MG63 (cell line): ENCODE results near the gene VIPAS39. TPM values are rescaled to one million over a fixed set of nuclear protein-coding genes. Genes with fewer than 3 reads are reported as not detected.

ENCODE experiments used
- DNase-seq: peaks from one replicate; pipeline ENCODE4 v3.0.0-alpha.2; 2020
- H3K27me3 ChIP-seq: fragments of 250-450 bp; sonication (Bioruptor Pico); 2 replicates; pipeline ENCODE4 v1.5.1; 2020; ENCODE audit warnings: mild to moderate bottlenecking, moderate library complexity
- H3K36me3 ChIP-seq: fragments of 250-450 bp; sonication (Bioruptor Pico); 2 replicates; pipeline ENCODE4 v1.5.1; 2020; ENCODE audit warnings: mild to moderate bottlenecking, moderate library complexity
- H3K4me3 ChIP-seq: fragments of 250-450 bp; sonication (Bioruptor Pico); 2 replicates; pipeline ENCODE4 v1.5.1; 2020; ENCODE audit warnings: mild to moderate bottlenecking, moderate library complexity
- H3K9me3 ChIP-seq: fragments of 250-450 bp; sonication (Bioruptor Pico); 2 replicates; pipeline ENCODE4 v1.5.1; 2020; ENCODE audit warnings: mild to moderate bottlenecking, moderate library complexity
- total RNA-seq: library from RNA; depleted of rRNA; stranded (reverse); fragments of >200 nt; shearing (Covaris generic); gene quantifications from 2 replicates; pipeline ENCODE4 v1.2.3, GENCODE V29; 2014; ENCODE audit warnings: low replicate concordance

VIPAS39 gene
- total RNA-seq, 1 experiment from 2014 or later: 27.7 TPM

DNA sequence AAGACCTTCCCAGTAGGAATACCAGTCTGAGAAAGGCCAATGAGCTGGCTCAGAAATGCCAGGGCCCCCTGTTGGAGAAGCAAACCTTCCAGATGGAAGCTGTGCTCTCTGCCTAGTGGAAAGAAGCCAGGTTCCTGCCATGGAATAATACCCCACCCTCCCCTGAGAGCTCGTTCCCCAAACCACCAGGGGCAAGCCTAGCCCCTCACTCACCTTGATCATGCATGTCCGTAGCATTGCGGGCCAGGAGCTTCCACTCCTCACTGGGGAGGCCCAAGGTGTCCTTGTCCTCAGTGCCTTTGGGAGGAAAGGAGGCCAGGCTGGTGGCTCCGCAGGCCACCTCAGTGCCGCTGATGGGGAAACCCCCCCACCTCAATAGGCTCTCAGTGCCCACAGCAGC lies 20.6 kb upstream of the VIPAS39 start:
- no peak for DNase-seq
- H3K36me3 ChIP-seq: no peaks in the 10 kb centered on the region
- H3K9me3 ChIP-seq: no peaks in the 10 kb centered on the region
- H3K27me3 ChIP-seq: no peaks in the 10 kb centered on the region
- H3K4me3 ChIP-seq: no peak overlapping the region

DNA sequence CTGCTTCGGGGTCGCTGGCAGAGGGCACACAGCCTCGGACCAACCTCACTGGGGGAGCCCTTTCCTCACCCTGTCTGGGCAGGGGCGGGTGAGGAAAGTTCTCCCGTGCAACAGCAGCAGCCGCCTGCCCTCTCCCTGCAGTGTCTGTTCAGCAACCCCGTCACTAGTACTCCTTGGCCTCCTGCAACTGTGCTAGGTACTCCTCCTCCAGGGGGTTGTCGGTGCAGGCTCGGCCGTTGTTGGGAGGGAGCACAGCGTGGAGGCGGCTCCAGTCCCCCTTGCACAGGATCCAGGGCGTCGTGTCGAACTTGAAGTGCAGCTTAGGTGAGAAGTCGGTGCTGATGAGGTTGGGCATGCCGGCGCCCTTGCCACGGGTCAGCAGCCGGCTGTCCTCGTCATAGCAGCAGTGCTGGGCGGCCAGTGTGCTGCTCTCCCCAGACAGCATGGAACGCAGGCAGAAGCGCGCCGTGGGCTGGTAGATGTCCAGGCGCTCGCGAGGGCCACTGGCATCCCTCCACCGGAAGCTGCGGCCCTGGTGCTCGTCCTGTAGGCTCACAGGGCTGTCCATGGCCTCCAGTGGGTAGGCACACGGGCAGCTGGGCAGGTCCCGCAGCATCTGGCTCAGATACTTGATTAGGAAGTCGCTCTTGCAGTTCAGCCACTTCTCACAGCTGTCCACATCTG lies 18.2 kb upstream of the VIPAS39 start:
- no peaks in the 10 kb centered on the region for H3K36me3 ChIP-seq
- H3K27me3 ChIP-seq: no peaks in the 10 kb centered on the region
- H3K9me3 ChIP-seq: no peaks in the 10 kb centered on the region
- no peak overlapping the region for H3K4me3 ChIP-seq
- no peak for DNase-seq

- H3K9me3 ChIP-seq: no peaks in the 10 kb centered on the region
- no peaks in the 10 kb centered on the region for H3K27me3 ChIP-seq
- no peak overlapping the region for H3K4me3 ChIP-seq
- no peaks in the 10 kb centered on the region; the same call in 1 of the 2 replicates for H3K36me3 ChIP-seq
- no peak for DNase-seq
These were observed 17.2 kb upstream of the VIPAS39 start for GRCh38 chr14:77474479-77475177.

DNA sequence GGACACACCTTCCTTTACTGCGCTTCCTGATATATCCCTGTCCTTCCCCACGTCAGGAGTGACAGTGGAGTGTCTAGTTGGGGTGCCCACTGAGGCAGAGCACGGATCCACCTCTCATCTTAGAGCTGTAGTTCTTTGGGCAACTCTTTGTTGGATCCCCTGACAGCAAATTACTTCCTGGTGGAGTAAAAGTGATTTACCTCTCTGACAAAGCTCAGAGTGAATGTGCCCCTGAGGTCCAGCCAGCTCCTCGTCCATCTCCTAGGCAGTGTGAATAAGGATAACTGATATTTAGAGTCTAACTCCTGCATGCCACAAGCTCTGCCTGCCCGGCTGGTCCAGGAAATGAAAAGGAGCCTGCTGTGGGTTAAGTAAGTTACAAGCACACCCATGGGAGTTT lies 16.5 kb upstream of the VIPAS39 start:
- H3K4me3 ChIP-seq: no peak overlapping the region
- H3K27me3 ChIP-seq: no peaks in the 10 kb centered on the region
- DNase-seq: no peak
- H3K36me3 ChIP-seq: no peaks in the 10 kb centered on the region; the same call in 1 of the 2 replicates
- no peaks in the 10 kb centered on the region for H3K9me3 ChIP-seq

GRCh38 chr14:77470224-77470870 lies 12.9 kb upstream of the VIPAS39 start:
- no peak for DNase-seq
- no peaks in the 10 kb centered on the region for H3K9me3 ChIP-seq
- peaks cover 5% of the 10 kb centered on the region for H3K36me3 ChIP-seq
- H3K27me3 ChIP-seq: no peaks in the 10 kb centered on the region
- no peak overlapping the region for H3K4me3 ChIP-seq

DNA sequence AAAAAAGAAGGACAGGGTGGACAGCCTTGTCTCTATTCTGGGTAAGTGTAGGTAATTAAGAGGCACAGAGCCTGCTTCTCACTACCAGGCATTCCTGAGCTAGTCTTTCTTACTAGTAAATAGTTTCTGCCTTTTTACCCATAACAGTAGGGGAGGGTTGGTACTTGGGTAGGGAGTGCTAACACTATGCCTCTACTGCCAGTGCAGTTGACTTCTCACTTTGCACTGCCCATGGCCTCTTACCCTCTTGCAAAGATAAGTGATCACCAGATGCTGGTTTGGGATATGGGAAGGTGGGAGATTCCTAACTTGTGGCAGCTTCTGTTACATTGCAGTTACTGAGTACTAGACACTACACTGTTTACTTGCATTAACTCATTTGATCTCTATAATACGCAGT lies 12.1 kb upstream of the VIPAS39 start:
- Histone ChIP-seq H3K9me3 (no peaks in the 10 kb centered on the region), H3K4me3 (no peak overlapping the region), H3K27me3 (no peaks in the 10 kb centered on the region), H3K36me3 (peaks cover 10% of the 10 kb centered on the region)
- DNase-seq: no peak

- no peaks in the 10 kb centered on the region for H3K9me3 ChIP-seq
These were observed 11.7 kb upstream of the VIPAS39 start for GRCh38 chr14:77469067-77469505.

GRCh38 chr14:77467801-77468200 lies 10.4 kb upstream of the VIPAS39 start:
- Histone ChIP-seq H3K9me3 (no peaks in the 10 kb centered on the region), H3K36me3 (peaks cover 21% of the 10 kb centered on the region), H3K27me3 (no peaks in the 10 kb centered on the region), H3K4me3 (no peak overlapping the region)
- DNase-seq: no peak

More at GRCh38 chr14:77469067-77469505, 11.7 kb upstream of the VIPAS39 start:
- no peaks in the 10 kb centered on the region for H3K27me3 ChIP-seq
- H3K4me3 ChIP-seq: no peak overlapping the region
- DNase-seq: no peak
- H3K36me3 ChIP-seq: peaks cover 12% of the 10 kb centered on the region

DNA sequence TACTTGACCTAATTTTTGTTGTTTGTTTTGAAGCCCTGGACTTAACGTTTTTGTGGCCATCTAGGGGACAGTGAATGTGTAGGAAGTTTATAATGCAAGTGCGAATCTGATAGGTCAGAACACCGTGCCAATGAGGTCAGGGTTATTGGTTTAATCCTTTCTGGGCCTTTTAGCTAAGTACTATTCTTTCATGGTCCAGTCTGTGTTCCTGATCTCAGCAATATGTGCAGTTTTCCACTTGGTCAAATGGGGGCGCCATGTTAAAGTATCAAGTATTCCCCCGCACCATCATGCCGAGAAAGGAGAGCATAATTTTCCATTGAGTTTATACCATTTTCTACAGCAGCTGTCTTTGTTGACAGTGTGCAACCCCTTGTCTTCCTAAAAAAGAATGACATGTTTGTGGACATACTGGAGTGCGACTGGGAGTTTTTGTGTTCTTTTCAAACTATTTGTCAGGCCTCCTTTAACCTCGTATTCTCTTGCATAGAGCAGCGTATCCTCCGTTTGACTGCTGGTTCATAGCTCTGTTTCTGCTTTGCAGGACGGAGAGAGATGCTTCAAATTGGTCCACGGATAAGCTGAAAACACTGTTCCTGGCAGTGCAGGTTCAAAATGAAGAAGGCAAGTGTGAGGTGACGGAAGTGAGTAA lies 1.8 kb upstream of the VIPAS39 start:
- H3K4me3 ChIP-seq: peak overlapping the region; percentile 94
- peak; percentile 6 for DNase-seq
- H3K9me3 ChIP-seq: no peaks in the 10 kb centered on the region
- H3K27me3 ChIP-seq: no peaks in the 10 kb centered on the region
- peaks cover 40% of the 10 kb centered on the region for H3K36me3 ChIP-seq

DNA sequence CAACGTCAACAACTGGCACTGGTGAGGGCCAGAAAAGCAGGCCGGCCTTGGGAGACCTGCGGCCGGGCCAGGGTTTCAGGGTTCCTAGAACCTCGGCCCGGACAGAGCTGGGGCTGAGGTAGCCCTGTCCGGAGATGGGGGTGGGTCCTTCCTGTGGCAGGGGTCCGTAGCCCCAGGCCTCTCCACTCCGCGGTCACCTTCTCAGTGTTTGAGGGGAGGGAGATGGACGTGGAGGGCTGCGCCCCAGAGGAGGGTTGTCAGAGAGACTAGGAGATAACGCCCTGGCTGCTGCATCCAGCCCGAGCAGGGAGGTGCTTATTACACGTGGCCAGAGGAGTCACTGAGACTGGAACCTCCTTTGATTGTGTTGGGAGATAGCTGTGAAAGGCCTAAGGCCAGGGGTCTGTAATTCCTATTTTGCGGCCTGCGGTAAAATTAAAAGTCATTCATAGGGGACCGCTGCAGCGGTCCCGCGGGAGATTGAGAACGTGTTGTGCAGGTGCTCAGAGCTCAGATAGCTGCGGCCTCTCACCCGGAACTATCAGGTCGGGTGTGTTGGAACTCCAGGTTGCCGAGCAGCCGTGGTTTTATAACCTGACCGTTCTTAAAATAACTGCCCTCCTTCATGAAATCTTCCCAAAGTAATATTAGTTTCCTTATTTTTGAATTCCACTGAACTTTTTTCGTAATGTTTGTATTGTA lies 999 bp upstream of the VIPAS39 start:
- Histone ChIP-seq H3K4me3 (peak overlapping the region; percentile 94), H3K36me3 (peaks cover 36% of the 10 kb centered on the region), H3K9me3 (no peaks in the 10 kb centered on the region), H3K27me3 (no peaks in the 10 kb centered on the region)
- DNase-seq: peak; percentile 11

DNA sequence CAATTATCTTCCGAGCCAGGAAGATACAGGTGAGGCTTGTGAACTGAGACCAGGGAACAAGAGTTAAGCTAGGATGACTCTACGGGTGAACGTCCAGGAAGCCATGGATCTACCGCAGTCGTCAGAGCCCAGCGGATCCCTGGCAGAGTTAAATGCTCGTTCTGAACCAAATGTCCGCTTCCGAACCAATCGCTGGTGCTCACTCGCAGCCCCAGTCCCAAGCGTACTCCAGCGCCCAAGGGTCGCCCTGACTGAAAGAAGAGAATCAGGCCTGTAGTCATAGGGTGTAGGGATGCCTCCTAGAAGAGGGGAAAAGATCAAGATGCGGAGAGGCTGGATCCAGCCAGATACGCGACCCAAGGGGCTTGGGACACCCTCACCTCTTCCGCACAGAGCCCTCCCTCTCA lies 283 bp downstream of the VIPAS39 start:
- H3K9me3 ChIP-seq: no peaks in the 10 kb centered on the region
- H3K27me3 ChIP-seq: no peaks in the 10 kb centered on the region
- peaks cover 25% of the 10 kb centered on the region for H3K36me3 ChIP-seq
- peak overlapping the region; percentile 94 for H3K4me3 ChIP-seq
- DNase-seq: no peak

DNA sequence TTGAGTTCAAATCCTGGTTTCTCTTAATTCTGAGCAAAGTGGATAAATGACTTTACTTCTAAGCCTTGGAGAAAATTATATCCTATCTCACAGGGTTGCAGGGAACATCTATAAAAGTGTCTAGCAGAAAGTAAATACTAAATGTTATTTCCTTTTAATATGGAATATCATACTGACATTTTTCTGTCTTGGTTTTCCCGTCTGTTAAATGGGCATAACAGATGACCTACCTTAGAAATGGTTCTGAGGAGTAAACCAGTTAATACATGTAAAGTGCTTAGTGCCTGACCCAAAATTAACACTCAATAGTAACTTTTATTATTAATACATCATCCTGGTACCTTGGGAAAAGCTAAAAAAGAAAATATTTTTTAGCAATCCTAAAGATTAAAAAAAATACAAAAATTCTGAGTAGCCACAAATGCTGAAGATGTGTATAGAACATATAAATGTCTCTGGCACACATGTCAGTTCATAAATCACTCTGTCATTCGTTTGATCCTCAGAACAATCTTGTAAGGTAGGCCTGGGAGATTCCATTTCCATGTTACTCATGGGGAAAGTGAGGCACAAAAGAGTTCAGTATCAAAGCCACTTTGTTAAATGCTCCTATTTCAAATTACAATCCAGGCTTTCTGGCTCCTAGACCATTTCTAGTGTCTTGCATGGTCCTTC lies 1.3 kb downstream of the VIPAS39 start:
- DNase-seq: no peak
- Histone ChIP-seq H3K36me3 (peaks cover 17% of the 10 kb centered on the region), H3K27me3 (no peaks in the 10 kb centered on the region), H3K9me3 (no peaks in the 10 kb centered on the region), H3K4me3 (peak overlapping the region; percentile 94)

- Histone ChIP-seq H3K27me3 (no peaks in the 10 kb centered on the region), H3K4me3 (no peak overlapping the region), H3K36me3 (peaks cover 4% of the 10 kb centered on the region; the same call in 1 of the 2 replicates), H3K9me3 (no peaks in the 10 kb centered on the region)
- no peak for DNase-seq
These were observed 15.2 kb downstream of the VIPAS39 start for GRCh38 chr14:77442196-77442595.

DNA sequence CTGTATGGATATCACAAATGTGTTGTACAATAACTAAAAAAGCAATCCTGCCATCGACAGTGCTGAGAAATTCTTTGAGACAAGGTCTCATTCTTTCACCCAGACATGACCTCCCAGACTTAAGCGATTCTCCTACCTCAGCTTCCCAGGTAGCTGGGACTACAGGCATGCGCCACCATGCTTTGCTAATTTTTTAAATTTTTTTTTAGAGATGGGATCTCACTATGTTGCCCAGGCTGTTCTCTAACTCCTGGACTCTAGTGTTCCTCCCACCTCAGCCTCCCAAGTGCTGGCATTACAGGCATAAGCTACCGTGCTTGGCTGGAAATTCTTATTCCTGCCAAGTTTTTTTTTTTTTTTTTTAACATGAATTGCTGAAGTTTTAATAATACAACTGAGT lies 17.5 kb downstream of the VIPAS39 start:
- Histone ChIP-seq H3K27me3 (no peaks in the 10 kb centered on the region), H3K4me3 (no peak overlapping the region), H3K9me3 (no peaks in the 10 kb centered on the region), H3K36me3 (peaks cover 4% of the 10 kb centered on the region)
- no peak for DNase-seq

DNA sequence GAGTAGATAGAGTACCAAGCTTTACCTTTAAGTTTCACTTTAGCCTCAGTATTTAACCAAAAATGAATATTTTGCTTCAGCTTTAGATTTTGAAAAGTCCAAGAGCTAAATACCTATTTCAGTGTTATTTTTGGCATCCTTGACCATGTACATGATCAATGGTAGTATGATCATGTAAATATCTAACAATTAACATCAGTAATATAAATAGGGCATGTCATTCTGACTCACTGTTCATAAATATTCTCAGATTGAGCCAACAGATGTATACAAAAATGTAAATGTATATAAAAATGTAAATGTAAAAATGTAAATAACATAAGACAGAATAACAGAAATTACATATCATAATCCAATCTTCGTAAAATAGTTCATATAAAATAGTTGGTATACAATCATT lies 18.8 kb downstream of the VIPAS39 start:
- Histone ChIP-seq H3K9me3 (no peaks in the 10 kb centered on the region), H3K4me3 (no peak overlapping the region), H3K36me3 (peaks cover 4% of the 10 kb centered on the region), H3K27me3 (no peaks in the 10 kb centered on the region)
- no peak for DNase-seq

DNA sequence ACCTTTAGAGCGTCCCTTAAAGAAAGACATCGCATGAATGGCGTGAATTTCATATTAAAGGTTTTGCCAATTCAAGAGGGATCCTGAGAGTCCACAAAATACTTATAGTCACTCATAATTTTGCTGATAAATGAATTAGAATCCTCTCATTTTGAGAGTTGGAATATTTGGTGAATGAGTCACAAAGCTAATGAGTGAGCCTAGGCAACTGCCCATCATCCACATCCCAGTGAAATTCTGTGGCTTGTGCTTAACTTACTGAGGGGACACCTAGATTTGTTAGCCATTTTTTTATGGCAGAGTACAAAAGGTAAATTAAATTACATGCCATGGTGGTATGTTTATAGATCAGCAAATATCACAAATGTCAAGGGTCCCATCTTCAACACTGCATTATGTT lies 21.4 kb downstream of the VIPAS39 start:
- no peaks in the 10 kb centered on the region for H3K9me3 ChIP-seq
- H3K4me3 ChIP-seq: no peak overlapping the region
- no peaks in the 10 kb centered on the region for H3K27me3 ChIP-seq
- no peaks in the 10 kb centered on the region; the same call in 1 of the 2 replicates for H3K36me3 ChIP-seq
- no peak for DNase-seq
